GM12874 (cell line): Measurements from ENCODE around the gene GCNT2.

ENCODE experiments used
- CTCF ChIP-seq: IDR thresholded peaks from 2 replicates; pipeline ENCODE4 v1.5.1; 2011; ENCODE audit warnings: low read depth, mild to moderate bottlenecking, control low read depth, low read length, moderate library complexity; ENCODE audit not compliant: insufficient read depth

Gene GCNT2

GRCh38 chr6:10613077-10613476 is 91.9 kb downstream of the GCNT2 start:
- no peak for TF ChIP-seq CTCF

- no peak for TF ChIP-seq CTCF
Observed at GRCh38 chr6:10613723-10614122, 92.6 kb downstream of the GCNT2 start.

- no peak for TF ChIP-seq CTCF
Observed at GRCh38 chr6:10615675-10616074, 94.5 kb downstream of the GCNT2 start.

- TF ChIP-seq CTCF, result no peak
Observed at GRCh38 chr6:10617008-10617696, 96.0 kb downstream of the GCNT2 start.

- TF ChIP-seq CTCF, result no peak
Observed at GRCh38 chr6:10618409-10618808, 97.3 kb downstream of the GCNT2 start.

GRCh38 chr6:10621213-10621612 is 100.1 kb downstream of the GCNT2 start:
- no peak for TF ChIP-seq CTCF

- no peak for TF ChIP-seq CTCF
Observed at GRCh38 chr6:10621847-10622246, 100.7 kb downstream of the GCNT2 start.
